KMS-11 (cell line): ENCODE data around the gene ELAPOR1.

Source experiments
- H2AFZ ChIP-seq: fragments of 200-600 bp; sonication (generic); 2 replicates; pipeline ENCODE4 v1.6.1; 2016; ENCODE audit warnings: antibody characterized with exemption, mixed run types, low read depth
- H3K27ac ChIP-seq: fragments of 200-600 bp; sonication (generic); 2 replicates; pipeline ENCODE4 v1.6.1; 2016; ENCODE audit warnings: mild to moderate bottlenecking, mixed run types
- H3K27me3 ChIP-seq: fragments of 200-600 bp; sonication (generic); 2 replicates; pipeline ENCODE4 v1.6.1; 2017; ENCODE audit warnings: mild to moderate bottlenecking, low read depth, mixed run types, moderate library complexity; ENCODE audit not compliant: insufficient read depth
- H3K36me3 ChIP-seq: fragments of 200-600 bp; sonication (generic); 2 replicates; pipeline ENCODE4 v1.6.1; 2017; ENCODE audit warnings: mild to moderate bottlenecking, mixed run types; ENCODE audit not compliant: insufficient read depth
- H3K4me1 ChIP-seq: fragments of 200-600 bp; sonication (generic); 2 replicates; pipeline ENCODE4 v1.6.1; 2016; ENCODE audit warnings: mild to moderate bottlenecking, low read depth, mixed run types; ENCODE audit not compliant: poor library complexity, severe bottlenecking
- H3K4me2 ChIP-seq: fragments of 200-600 bp; sonication (generic); 2 replicates; pipeline ENCODE4 v1.7.0; 2016; ENCODE audit warnings: mild to moderate bottlenecking, mixed run types
- H3K4me3 ChIP-seq: fragments of 200-600 bp; sonication (generic); IDR thresholded peaks from 2 replicates; pipeline ENCODE4 v1.6.1; 2017; ENCODE audit warnings: low read depth, low read length, mixed read lengths; ENCODE audit not compliant: insufficient read depth
- H3K79me2 ChIP-seq: fragments of 200-600 bp; sonication (generic); 2 replicates; pipeline ENCODE4 v1.6.1; 2016; ENCODE audit warnings: low read depth, mixed run types; ENCODE audit not compliant: insufficient read depth
- H3K9ac ChIP-seq: fragments of 200-600 bp; sonication (generic); 2 replicates; pipeline ENCODE4 v1.6.1; 2016; ENCODE audit warnings: mild to moderate bottlenecking, mixed run types
- H4K20me1 ChIP-seq: fragments of 200-600 bp; sonication (generic); 2 replicates; pipeline ENCODE4 v1.6.1; 2016; ENCODE audit warnings: mild to moderate bottlenecking, mixed run types; ENCODE audit not compliant: insufficient read depth
- CTCF ChIP-seq: fragments of 200-600 bp; sonication (generic); conservative IDR thresholded peaks from 2 replicates; pipeline ENCODE4 v1.6.1; 2017; ENCODE audit warnings: low read depth, mild to moderate bottlenecking, antibody characterized with exemption, low read length, moderate library complexity, mixed read lengths

ELAPOR1 gene

GRCh38 chr1:109134423-109134822 lies 20.5 kb downstream of the ELAPOR1 start:
- Histone ChIP-seq H3K79me2 (no peaks in the 10 kb centered on the region), H2AFZ (no peak overlapping the region), H3K36me3 (no peaks in the 10 kb centered on the region), H3K4me1 (no peaks in the 10 kb centered on the region), H3K4me2 (no peak overlapping the region), H3K9ac (no peak overlapping the region), H4K20me1 (no peaks in the 10 kb centered on the region), H3K27me3 (no peaks in the 10 kb centered on the region), H3K27ac (no peak overlapping the region), H3K4me3 (no peak overlapping the region)
- no peak for TF ChIP-seq CTCF

GRCh38 chr1:109135940-109136339 lies 22.0 kb downstream of the ELAPOR1 start:
- H4K20me1 ChIP-seq: no peaks in the 10 kb centered on the region
- H3K4me2 ChIP-seq: no peak overlapping the region

DNA sequence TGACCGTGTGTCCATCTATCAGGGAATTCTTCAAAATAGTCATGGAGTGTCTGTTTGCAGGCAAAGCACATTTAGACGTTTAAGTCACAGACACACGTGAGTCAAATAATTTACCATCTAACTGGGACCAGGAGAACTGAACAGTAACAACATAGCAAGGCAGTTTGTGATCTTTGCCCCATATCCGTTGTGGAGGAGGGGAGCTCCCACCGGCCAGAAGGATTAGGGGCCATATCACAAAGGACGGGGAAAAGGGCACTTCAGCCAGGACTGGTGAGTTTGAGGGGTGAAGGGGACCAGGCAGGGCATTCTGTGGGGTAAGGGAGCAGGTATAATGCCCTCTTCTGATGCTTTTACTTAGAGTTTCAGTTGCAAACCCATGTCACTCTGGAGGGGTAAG lies 22.9 kb downstream of the ELAPOR1 start:
- no peaks in the 10 kb centered on the region for H3K79me2 ChIP-seq
- no peaks in the 10 kb centered on the region for H3K27me3 ChIP-seq
- no peaks in the 10 kb centered on the region for H3K4me1 ChIP-seq
- TF ChIP-seq CTCF: no peak
- H3K27ac ChIP-seq: no peak overlapping the region
- no peaks in the 10 kb centered on the region for H4K20me1 ChIP-seq
- no peak overlapping the region for H3K4me3 ChIP-seq
- no peak overlapping the region for H2AFZ ChIP-seq
- no peaks in the 10 kb centered on the region for H3K36me3 ChIP-seq
- H3K9ac ChIP-seq: no peak overlapping the region
- H3K4me2 ChIP-seq: no peak overlapping the region

More at GRCh38 chr1:109135940-109136339, 22.0 kb downstream of the ELAPOR1 start:
- no peak overlapping the region for H2AFZ ChIP-seq
- no peaks in the 10 kb centered on the region for H3K4me1 ChIP-seq
- TF ChIP-seq CTCF: no peak
- H3K79me2 ChIP-seq: no peaks in the 10 kb centered on the region
- H3K27me3 ChIP-seq: no peaks in the 10 kb centered on the region
- H3K36me3 ChIP-seq: no peaks in the 10 kb centered on the region
- no peak overlapping the region for H3K27ac ChIP-seq
- no peak overlapping the region for H3K9ac ChIP-seq
- no peak overlapping the region for H3K4me3 ChIP-seq

DNA sequence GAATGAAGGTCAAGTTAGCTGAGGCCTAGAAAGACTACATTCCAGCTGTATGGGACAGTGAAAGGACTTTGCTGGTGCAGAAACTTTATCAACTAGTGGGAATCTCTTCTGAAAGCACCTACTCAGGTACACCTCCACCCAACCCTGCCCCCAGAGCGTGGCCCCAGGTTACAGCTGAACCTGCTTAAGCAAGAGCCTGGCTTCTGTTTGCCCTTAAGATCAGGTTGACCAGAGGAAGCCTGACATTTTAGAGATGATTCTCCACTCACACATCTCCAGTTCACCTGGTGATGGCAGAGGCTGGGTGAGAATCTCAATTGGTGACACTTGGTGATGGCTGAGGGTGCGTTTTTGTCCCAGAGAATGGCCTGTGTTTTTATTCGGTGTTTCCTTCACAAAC lies 24.0 kb downstream of the ELAPOR1 start:
- Histone ChIP-seq H3K36me3 (no peaks in the 10 kb centered on the region), H3K9ac (no peak overlapping the region), H2AFZ (no peak overlapping the region), H3K4me3 (no peak overlapping the region), H3K27ac (no peak overlapping the region), H3K4me1 (no peaks in the 10 kb centered on the region), H3K4me2 (no peak overlapping the region), H3K79me2 (no peaks in the 10 kb centered on the region), H4K20me1 (no peaks in the 10 kb centered on the region), H3K27me3 (no peaks in the 10 kb centered on the region)
- TF ChIP-seq CTCF: no peak
